ENCODE data around the gene KCNK13.

Gene KCNK13

GRCh38 chr14:90126260-90126659, 64.5 kb downstream of the KCNK13 start:
- Histone ChIP-seq H3K27me3 (ENCODE audit: control insufficient read depth, insufficient read depth, low read length) (no peaks in the 10 kb centered on the region), H3K27ac (ENCODE audit: low read depth, low read length) (no peak overlapping the region), H3K9ac (ENCODE audit: low read length) (no peak overlapping the region), H3K9me3 (ENCODE audit: control insufficient read depth, insufficient read depth, low read depth, low read length) (no peaks in the 10 kb centered on the region), H3K36me3 (ENCODE audit: control insufficient read depth, insufficient read depth, low read length) (no peaks in the 10 kb centered on the region), H3K4me1 (ENCODE audit: control insufficient read depth, insufficient read depth, low read length) (no peaks in the 10 kb centered on the region), H3K4me3 (ENCODE audit: low read depth, low read length) (no peak overlapping the region)

DNA sequence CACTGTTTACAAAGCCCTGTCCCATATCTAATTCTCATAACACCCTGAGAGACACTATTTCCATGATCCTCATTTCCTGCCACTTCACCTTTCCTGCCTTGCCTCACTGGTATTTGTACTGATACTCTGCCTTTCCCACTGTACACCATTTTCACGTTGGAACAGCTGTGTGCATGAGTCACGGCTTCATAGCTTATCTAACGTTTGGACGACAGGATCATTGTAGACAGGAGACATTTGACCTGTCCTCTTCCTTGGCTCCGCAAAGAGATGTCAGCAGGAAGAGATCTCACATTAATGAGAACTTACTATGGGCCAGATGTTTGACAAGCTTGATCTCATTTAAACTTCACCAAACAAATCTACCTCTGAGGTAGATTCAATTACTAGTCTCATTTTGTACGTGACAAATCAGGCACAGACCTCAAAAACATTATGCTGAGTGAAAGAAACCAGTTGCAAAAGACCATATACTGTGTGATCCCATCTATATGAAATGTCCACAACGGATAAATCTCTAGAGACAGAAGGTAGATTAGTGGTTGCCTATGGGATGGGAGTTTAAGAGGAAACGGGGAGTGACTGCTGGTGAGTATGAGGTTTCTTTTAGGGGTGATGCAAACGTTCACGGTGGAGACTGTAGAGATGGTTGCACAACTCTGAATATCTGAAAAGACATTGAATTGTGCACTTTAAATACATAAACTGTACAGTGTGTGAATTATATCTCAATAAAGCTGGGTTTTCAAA, 71.2 kb downstream of the KCNK13 start:
- H3K4me3 ChIP-seq (ENCODE audit: low read depth, low read length): no peak overlapping the region
- no peaks in the 10 kb centered on the region for H3K36me3 ChIP-seq (ENCODE audit: control insufficient read depth, insufficient read depth, low read length)
- no peaks in the 10 kb centered on the region for H3K27me3 ChIP-seq (ENCODE audit: control insufficient read depth, insufficient read depth, low read length)
- H3K27ac ChIP-seq (ENCODE audit: low read depth, low read length): no peak overlapping the region
- no peaks in the 10 kb centered on the region for H3K4me1 ChIP-seq (ENCODE audit: control insufficient read depth, insufficient read depth, low read length)
- H3K9ac ChIP-seq (ENCODE audit: low read length): no peak overlapping the region
- H3K9me3 ChIP-seq (ENCODE audit: control insufficient read depth, insufficient read depth, low read depth, low read length): no peaks in the 10 kb centered on the region

DNA sequence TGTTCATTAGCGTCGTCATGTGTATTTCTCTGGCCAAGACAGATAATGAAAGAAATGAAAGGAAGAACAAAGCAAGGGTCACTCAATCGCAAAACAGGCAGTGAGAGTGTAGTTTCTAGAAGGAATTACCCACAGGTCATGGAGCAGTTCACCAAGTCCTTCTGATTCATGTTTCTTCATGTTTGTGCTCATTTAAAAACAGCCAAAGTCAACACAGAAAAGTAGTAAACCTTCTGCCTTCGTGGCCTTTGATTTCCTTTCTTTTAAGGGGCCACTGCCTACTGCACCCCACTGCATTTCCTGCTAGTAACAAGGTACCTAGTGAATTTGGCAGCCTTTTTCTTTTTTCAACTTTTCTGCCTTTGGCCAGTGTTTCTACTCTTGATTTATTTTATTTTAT, 75.1 kb downstream of the KCNK13 start:
- H3K9me3 ChIP-seq (ENCODE audit: control insufficient read depth, insufficient read depth, low read depth, low read length): no peaks in the 10 kb centered on the region
- peaks cover 14% of the 10 kb centered on the region for H3K4me1 ChIP-seq (ENCODE audit: control insufficient read depth, insufficient read depth, low read length)
- H3K27me3 ChIP-seq (ENCODE audit: control insufficient read depth, insufficient read depth, low read length): no peaks in the 10 kb centered on the region
- no peak overlapping the region for H3K4me3 ChIP-seq (ENCODE audit: low read depth, low read length)
- no peak overlapping the region for H3K27ac ChIP-seq (ENCODE audit: low read depth, low read length)
- no peaks in the 10 kb centered on the region for H3K36me3 ChIP-seq (ENCODE audit: control insufficient read depth, insufficient read depth, low read length)
- H3K9ac ChIP-seq (ENCODE audit: low read length): no peak overlapping the region

GRCh38 chr14:90137807-90138206, 76.0 kb downstream of the KCNK13 start:
- no peaks in the 10 kb centered on the region for H3K27me3 ChIP-seq (ENCODE audit: control insufficient read depth, insufficient read depth, low read length)
- no peaks in the 10 kb centered on the region for H3K36me3 ChIP-seq (ENCODE audit: control insufficient read depth, insufficient read depth, low read length)
- H3K9me3 ChIP-seq (ENCODE audit: control insufficient read depth, insufficient read depth, low read depth, low read length): no peaks in the 10 kb centered on the region
- H3K4me3 ChIP-seq (ENCODE audit: low read depth, low read length): no peak overlapping the region
- no peak overlapping the region for H3K27ac ChIP-seq (ENCODE audit: low read depth, low read length)
- H3K4me1 ChIP-seq (ENCODE audit: control insufficient read depth, insufficient read depth, low read length): peaks cover 14% of the 10 kb centered on the region
- no peak overlapping the region for H3K9ac ChIP-seq (ENCODE audit: low read length)

GRCh38 chr14:90139199-90139598, 77.4 kb downstream of the KCNK13 start:
- Histone ChIP-seq H3K4me3 (ENCODE audit: low read depth, low read length) (no peak overlapping the region), H3K27ac (ENCODE audit: low read depth, low read length) (no peak overlapping the region), H3K36me3 (ENCODE audit: control insufficient read depth, insufficient read depth, low read length) (no peaks in the 10 kb centered on the region), H3K9ac (ENCODE audit: low read length) (no peak overlapping the region), H3K9me3 (ENCODE audit: control insufficient read depth, insufficient read depth, low read depth, low read length) (no peaks in the 10 kb centered on the region), H3K27me3 (ENCODE audit: control insufficient read depth, insufficient read depth, low read length) (no peaks in the 10 kb centered on the region), H3K4me1 (ENCODE audit: control insufficient read depth, insufficient read depth, low read length) (peaks cover 14% of the 10 kb centered on the region)

- H3K9ac ChIP-seq (ENCODE audit: low read length): no peak overlapping the region
- H3K27ac ChIP-seq (ENCODE audit: low read depth, low read length): no peak overlapping the region
- no peaks in the 10 kb centered on the region for H3K27me3 ChIP-seq (ENCODE audit: control insufficient read depth, insufficient read depth, low read length)
- H3K4me1 ChIP-seq (ENCODE audit: control insufficient read depth, insufficient read depth, low read length): peaks cover 14% of the 10 kb centered on the region
- no peak overlapping the region for H3K4me3 ChIP-seq (ENCODE audit: low read depth, low read length)
- H3K36me3 ChIP-seq (ENCODE audit: control insufficient read depth, insufficient read depth, low read length): no peaks in the 10 kb centered on the region
- no peaks in the 10 kb centered on the region for H3K9me3 ChIP-seq (ENCODE audit: control insufficient read depth, insufficient read depth, low read depth, low read length)
These were observed 78.6 kb downstream of the KCNK13 start for GRCh38 chr14:90140298-90140955.

- H3K9ac ChIP-seq (ENCODE audit: low read length): no peak overlapping the region
- no peak overlapping the region for H3K27ac ChIP-seq (ENCODE audit: low read depth, low read length)
- no peak overlapping the region for H3K4me3 ChIP-seq (ENCODE audit: low read depth, low read length)
- H3K36me3 ChIP-seq (ENCODE audit: control insufficient read depth, insufficient read depth, low read length): no peaks in the 10 kb centered on the region
- H3K27me3 ChIP-seq (ENCODE audit: control insufficient read depth, insufficient read depth, low read length): no peaks in the 10 kb centered on the region
- H3K9me3 ChIP-seq (ENCODE audit: control insufficient read depth, insufficient read depth, low read depth, low read length): no peaks in the 10 kb centered on the region
- peaks cover 14% of the 10 kb centered on the region for H3K4me1 ChIP-seq (ENCODE audit: control insufficient read depth, insufficient read depth, low read length)
These were observed 79.1 kb downstream of the KCNK13 start for GRCh38 chr14:90140956-90141316.

DNA sequence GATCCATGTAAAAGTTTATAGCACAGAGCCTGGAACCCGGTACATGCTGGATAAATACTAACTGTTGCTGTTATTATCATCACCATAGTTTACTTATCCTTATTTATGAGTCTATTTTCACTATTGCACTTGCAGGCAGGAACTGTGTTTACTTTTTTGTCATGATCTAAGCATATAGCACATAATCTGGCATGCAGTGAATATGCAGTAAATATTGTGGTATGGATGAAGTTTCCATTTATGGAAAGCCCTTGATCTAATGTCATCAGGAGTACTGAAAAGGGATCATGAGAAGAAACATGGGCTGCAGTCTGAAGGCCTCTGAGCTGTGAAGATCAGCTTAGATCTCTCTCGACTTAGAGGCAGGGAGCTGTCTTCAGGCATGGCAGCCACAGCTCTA, 91.6 kb downstream of the KCNK13 start:
- no peaks in the 10 kb centered on the region for H3K36me3 ChIP-seq (ENCODE audit: control insufficient read depth, insufficient read depth, low read length)
- no peaks in the 10 kb centered on the region for H3K27me3 ChIP-seq (ENCODE audit: control insufficient read depth, insufficient read depth, low read length)
- H3K9ac ChIP-seq (ENCODE audit: low read length): no peak overlapping the region
- H3K4me3 ChIP-seq (ENCODE audit: low read depth, low read length): no peak overlapping the region
- H3K4me1 ChIP-seq (ENCODE audit: control insufficient read depth, insufficient read depth, low read length): peaks cover 5% of the 10 kb centered on the region; the same call in 1 of the 2 replicates
- H3K27ac ChIP-seq (ENCODE audit: low read depth, low read length): no peak overlapping the region
- peaks cover 6% of the 10 kb centered on the region; the same call in 1 of the 2 replicates for H3K9me3 ChIP-seq (ENCODE audit: control insufficient read depth, insufficient read depth, low read depth, low read length)

DNA sequence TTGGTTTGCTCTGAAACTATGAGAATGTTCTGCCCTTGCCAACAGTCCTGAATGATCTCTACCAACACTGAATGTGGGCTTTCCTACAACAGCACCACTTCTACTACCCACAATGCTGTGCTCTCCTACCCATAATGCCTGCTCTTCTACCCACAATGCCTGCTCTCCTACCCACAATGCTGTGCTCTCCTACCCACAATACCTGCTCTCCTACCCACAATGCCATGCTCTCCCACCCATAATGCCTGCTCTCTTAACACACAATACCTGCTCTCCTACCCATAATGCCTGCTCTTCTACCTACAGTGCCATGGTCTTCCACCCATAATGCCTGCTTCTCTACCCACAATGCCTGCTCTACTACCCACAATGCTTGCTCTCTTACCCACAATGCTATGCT, 92.3 kb downstream of the KCNK13 start:
- no peaks in the 10 kb centered on the region for H3K36me3 ChIP-seq (ENCODE audit: control insufficient read depth, insufficient read depth, low read length)
- no peaks in the 10 kb centered on the region for H3K27me3 ChIP-seq (ENCODE audit: control insufficient read depth, insufficient read depth, low read length)
- H3K4me3 ChIP-seq (ENCODE audit: low read depth, low read length): no peak overlapping the region
- peaks cover 6% of the 10 kb centered on the region; the same call in 1 of the 2 replicates for H3K9me3 ChIP-seq (ENCODE audit: control insufficient read depth, insufficient read depth, low read depth, low read length)
- no peak overlapping the region for H3K9ac ChIP-seq (ENCODE audit: low read length)
- H3K27ac ChIP-seq (ENCODE audit: low read depth, low read length): no peak overlapping the region
- peaks cover 12% of the 10 kb centered on the region; the same call in 1 of the 2 replicates for H3K4me1 ChIP-seq (ENCODE audit: control insufficient read depth, insufficient read depth, low read length)

- no peak overlapping the region for H3K9ac ChIP-seq (ENCODE audit: low read length)
- peaks cover 15% of the 10 kb centered on the region; the same call in 1 of the 2 replicates for H3K4me1 ChIP-seq (ENCODE audit: control insufficient read depth, insufficient read depth, low read length)
- peaks cover 3% of the 10 kb centered on the region; the same call in 1 of the 2 replicates for H3K9me3 ChIP-seq (ENCODE audit: control insufficient read depth, insufficient read depth, low read depth, low read length)
- H3K27ac ChIP-seq (ENCODE audit: low read depth, low read length): no peak overlapping the region
- H3K36me3 ChIP-seq (ENCODE audit: control insufficient read depth, insufficient read depth, low read length): no peaks in the 10 kb centered on the region
- H3K4me3 ChIP-seq (ENCODE audit: low read depth, low read length): no peak overlapping the region
- H3K27me3 ChIP-seq (ENCODE audit: control insufficient read depth, insufficient read depth, low read length): no peaks in the 10 kb centered on the region
These were observed 97.4 kb downstream of the KCNK13 start for GRCh38 chr14:90159146-90159545.

- H3K4me3 ChIP-seq (ENCODE audit: low read depth, low read length): no peak overlapping the region
- H3K27me3 ChIP-seq (ENCODE audit: control insufficient read depth, insufficient read depth, low read length): no peaks in the 10 kb centered on the region
- H3K4me1 ChIP-seq (ENCODE audit: control insufficient read depth, insufficient read depth, low read length): peaks cover 15% of the 10 kb centered on the region; the same call in 1 of the 2 replicates
- no peaks in the 10 kb centered on the region for H3K36me3 ChIP-seq (ENCODE audit: control insufficient read depth, insufficient read depth, low read length)
- H3K9me3 ChIP-seq (ENCODE audit: control insufficient read depth, insufficient read depth, low read depth, low read length): 0 out of 2 replicates have a peak, but pooled peaks cover 2% of the 10 kb centered on the region
- no peak overlapping the region for H3K27ac ChIP-seq (ENCODE audit: low read depth, low read length)
- no peak overlapping the region for H3K9ac ChIP-seq (ENCODE audit: low read length)
These were observed 97.9 kb downstream of the KCNK13 start for GRCh38 chr14:90159688-90160087.
